ENCODE results near the gene MR1. TPM values are rescaled to one million over a fixed set of nuclear protein-coding genes. Genes with fewer than 3 reads are reported as not detected.
A peak's percentile ranks its signal among the peaks of the same experiment; 100 is the strongest.

The MR1 gene
- total RNA-seq: 10 to 100 TPM; 10.5 to 12.0 TPM
- long read RNA-seq, full-length matches to known transcripts: 8 of 11 reads
- long read RNA-seq, partial matches to known transcripts: 0 of 11 reads
- long read RNA-seq, other reads (novel, unspliced or antisense): 3 of 11 reads

DNA sequence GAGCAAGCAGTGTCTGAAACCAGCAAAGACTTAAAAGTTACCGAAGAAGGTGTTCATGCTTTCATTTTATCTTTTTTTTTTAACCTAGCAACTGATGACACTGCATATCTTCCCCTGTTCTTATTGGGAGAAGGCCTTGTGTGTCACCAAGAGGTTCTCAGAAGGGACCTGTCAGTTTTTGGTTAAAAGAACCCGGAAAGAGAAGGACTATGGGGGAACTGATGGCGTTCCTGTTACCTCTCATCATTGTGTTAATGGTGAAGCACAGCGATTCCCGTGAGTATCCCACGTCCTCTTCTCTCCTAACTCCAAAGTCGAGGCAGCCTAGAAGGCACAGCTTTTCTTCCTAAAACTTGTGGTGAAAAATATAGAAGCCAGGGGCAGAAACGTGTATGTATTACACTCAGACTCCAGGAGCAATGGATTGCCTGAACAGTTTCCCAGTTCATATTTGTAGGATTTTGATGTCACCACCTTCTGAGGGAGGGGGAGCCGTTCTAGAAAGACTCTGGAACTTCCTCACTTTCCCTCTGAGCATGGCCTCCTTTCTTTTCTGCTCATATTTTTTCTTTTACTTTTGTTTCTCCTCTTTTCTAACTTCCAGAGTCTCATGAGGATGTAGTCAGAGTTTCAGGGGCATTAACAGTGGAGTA, at the start of gene MR1:
Gene MR1, plus strand, starts transcription at position 185 of the 653 bp plus-strand sequence. Its CDS starts 25 bp downstream, at position 210.
- ATAC-seq (peak; percentile 95), DNase-seq (no peak)
- intact Hi-C loops (cut with DNase I): loop anchor here (10.0 kb wide), 2 partner anchors 51 to 111 kb away; partner anchors contain the start of gene IER5 (in 1 of the 2)

DNA sequence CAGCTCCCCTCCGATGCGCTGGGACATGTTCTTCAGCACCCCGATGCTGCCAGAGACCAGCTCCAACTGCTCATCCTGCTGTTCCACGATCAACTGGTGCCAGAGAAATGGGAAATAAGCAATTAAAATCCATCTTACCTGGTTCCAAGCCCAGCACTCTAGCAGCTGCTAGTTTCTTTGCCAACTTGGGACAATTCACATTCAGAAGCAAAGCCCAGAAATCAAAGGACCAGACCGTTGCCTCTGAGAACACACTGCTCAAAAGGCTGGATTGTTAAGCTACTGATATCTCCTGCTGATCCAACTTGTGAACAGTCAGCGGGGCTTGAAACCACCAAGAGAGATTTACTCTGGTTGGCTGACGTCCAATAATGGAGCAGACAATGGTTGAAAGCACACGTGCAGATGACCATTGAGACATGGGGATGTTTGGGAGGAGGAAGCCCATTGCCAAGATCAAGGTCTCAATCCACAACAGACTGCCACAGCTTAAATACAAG, 45.5 kb upstream of the MR1 start:
- intact Hi-C loops (cut with DNase I): no loop called here
- ATAC-seq (no peak), DNase-seq (no peak)

DNA sequence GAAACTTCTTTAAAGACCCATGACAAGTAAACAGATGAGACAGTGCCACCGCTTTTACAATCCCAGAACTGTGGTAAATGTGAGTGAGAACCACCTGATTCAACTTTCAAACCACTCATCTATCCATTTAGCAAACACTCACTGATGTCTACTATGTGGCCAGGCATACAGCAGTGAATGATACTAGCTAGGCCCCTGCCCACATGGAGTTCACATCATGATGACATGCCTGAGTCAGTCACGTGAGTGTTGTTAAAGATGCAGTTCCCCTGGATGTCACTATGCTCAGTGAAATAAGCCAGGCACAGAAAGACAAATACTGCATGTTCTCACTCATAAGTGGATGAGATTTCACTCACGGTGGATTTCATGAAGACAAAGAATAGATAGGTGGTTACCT, 39.5 kb upstream of the MR1 start:
- intact Hi-C loops (cut with DNase I): no loop called here
- ATAC-seq (peak in 1 of 2 donors; percentile 38), DNase-seq (no peak)

DNA sequence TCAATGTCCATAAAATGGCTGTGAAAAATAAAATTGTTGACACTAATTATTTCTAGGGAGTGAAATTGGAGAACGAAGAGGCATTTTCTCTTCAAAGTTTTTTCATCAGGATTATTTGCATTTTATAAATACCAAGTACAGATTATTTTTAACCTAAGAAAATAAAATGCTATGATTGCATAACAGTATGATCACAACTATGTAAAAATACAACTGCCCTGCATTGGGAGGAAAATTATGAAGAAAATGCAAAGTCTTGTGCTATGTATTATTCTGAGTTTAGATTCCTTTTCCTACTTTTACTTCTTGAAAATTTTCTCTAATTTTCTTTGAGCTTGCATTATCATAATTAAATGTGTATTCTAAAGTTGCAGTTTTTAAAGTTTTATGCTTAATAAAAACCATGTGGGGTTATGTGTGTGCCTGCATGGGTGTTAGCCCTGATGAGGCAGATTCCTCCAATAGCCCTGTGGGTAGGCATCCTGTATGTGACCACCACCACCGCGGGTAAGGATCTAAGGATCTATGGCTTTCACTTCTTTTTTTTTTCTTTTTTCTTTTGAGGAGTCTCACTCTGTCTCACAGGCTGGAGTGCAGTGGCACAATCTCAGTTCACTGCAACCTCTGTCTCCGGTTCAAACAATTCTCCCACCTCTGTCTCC, 35.8 kb upstream of the MR1 start:
- DNase-seq (no peak), ATAC-seq (no peak)
- intact Hi-C loops (cut with DNase I): no loop called here

- intact Hi-C loops (cut with DNase I): no loop called here
- DNase-seq: no peak
- no peak for ATAC-seq
Measured at GRCh38 chr1:181001091-181001780, 32.5 kb upstream of the MR1 start.

- intact Hi-C loops (cut with DNase I): no loop called here
- no peak for ATAC-seq
Measured at GRCh38 chr1:181002582-181003172, 31.1 kb upstream of the MR1 start.

DNA sequence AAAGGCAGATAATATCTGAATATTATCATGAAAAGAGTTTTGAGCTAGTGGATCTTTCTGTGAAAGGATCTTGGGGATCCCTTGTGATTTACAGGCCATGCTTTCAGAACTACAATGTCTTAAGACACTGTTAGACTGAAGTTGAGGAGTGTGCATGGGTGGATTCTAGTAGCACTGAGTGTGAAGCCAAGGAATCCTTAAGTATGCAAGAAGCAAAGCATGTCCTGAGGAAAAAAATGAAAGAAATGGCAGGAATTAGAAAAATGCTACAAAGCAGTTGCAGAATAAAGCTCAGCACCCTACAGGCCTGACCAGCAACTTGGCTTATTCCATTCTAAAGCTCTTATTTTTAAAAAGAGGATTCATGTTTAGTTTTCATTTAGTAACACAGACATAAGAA, 23.0 kb upstream of the MR1 start:
- intact Hi-C loops (cut with DNase I): no loop called here
- DNase-seq: no peak

More at GRCh38 chr1:181002582-181003172, 31.1 kb upstream of the MR1 start:
- no peak for DNase-seq

DNA sequence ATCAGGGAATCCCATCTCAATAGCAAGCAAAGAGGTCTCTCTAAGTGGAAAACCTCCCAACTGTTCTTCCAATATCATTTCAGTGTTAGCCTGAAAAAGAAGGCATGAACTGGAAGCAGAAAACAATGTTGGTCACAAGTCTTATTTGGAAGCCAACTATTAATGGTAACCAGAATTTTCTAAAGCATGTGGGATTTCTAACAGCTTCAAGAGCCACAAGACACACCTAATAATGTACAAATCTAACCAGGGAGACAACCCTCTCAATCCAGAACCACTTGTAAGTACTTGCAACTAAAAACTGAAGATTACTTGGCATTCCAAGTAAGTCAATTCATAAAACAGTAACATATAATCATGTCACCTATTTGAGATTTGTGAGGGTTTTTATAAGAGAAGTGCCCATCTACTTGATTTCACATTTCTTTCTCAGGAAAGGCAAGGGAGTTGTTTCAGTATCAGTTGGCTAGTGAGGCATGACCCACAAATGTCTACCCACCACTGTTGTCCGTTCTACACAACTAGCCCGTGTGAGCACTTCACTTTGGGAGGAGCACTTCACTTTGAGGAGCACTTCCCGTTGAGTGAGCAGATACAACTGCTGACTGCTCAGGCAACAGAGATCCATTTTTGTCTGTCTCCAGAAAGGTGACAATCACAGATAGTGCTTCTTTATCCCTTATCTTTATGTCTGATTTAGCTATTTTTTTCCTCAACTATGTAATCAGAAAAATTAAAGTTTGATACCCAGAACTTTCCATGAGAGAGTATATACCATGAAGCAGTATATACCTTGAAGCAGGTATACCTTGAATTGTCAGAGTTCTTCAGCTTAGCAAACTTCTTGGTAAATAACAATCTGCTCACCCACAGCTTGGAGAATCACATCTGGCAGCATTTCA, 22.2 kb upstream of the MR1 start:
- DNase-seq: no peak
- ATAC-seq: no peak
- intact Hi-C loops (cut with DNase I): no loop called here

More for the DNA sequence above, 23.0 kb upstream of the MR1 start:
- ATAC-seq: no peak

DNA sequence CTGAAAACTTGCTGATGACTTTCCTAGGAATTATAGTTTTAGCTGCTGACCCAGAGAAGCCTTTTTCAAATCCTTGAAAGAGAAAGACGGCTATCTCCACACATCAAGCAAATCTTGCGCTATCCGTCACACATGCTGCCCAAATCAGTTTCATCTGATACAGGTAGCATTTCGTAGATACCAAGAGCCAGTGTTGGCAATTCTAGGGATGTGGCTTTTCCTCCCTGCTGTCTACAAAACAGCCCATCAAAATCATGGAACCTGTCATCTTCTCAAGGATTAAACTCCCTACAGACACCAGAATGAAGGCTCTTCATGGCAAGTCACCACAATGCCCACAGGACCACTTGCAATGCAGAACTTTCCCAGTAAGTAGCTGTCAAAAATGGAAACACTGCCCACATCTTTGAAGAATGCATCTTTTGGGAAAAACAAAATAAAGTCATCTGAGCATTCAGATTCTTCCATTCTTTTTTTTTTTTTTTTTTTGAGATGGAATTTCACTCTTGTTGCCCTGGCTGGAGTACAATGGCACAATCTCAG, 21.5 kb upstream of the MR1 start:
- DNase-seq (no peak), ATAC-seq (no peak)
- intact Hi-C loops (cut with DNase I): no loop called here

- peak in 1 of 2 donors; percentile 51 for ATAC-seq
- intact Hi-C loops (cut with DNase I): no loop called here
- DNase-seq: no peak
Measured at GRCh38 chr1:181013144-181013543, 20.6 kb upstream of the MR1 start.

- no peak for ATAC-seq
Measured at GRCh38 chr1:181014477-181015250, 19.1 kb upstream of the MR1 start.

DNA sequence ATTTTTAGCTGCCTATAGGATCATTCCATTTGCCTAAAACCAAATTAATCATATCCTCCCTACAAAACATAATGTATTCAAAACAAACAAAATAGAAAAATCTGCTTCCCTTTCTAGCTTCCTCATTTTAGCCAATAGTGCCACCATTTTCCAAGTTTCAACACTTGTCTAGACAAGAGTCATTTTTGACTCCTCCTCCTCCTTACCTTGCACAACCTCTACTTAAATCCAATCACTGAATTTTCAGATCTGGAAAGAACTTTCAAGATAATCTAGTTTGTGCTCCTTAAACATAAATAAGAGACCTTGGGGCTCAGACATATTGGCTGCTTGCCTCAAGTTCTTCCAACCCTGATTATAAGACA, 18.6 kb upstream of the MR1 start:
- DNase-seq (no peak), ATAC-seq (no peak)
- intact Hi-C loops (cut with DNase I): no loop called here

More at GRCh38 chr1:181014477-181015250, 19.1 kb upstream of the MR1 start:
- intact Hi-C loops (cut with DNase I): no loop called here
- no peak for DNase-seq

DNA sequence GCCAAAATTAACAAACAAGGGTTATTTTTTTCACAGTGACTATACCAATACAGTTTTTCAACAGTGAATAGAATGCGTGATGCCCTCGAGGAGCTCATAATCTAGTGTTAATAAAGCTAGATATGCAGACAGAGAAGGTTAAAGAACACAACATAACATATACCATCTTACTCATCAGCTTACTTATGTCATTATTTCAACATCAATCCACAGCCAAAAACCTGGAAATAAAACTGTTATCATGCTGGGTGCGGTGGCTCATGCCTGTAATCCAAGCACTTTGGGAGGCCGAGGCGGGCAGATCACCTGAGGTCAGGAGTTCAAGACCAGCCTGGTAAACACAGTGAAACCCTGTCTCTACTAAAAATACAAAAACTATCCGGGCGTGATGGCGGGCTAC, 17.2 kb upstream of the MR1 start:
- DNase-seq: no peak
- intact Hi-C loops (cut with DNase I): no loop called here
- ATAC-seq: no peak

- ATAC-seq: no peak
- intact Hi-C loops (cut with DNase I): no loop called here
- DNase-seq: no peak
Measured at GRCh38 chr1:181018901-181019681, 14.7 kb upstream of the MR1 start.

GRCh38 chr1:181021159-181021558, 12.6 kb upstream of the MR1 start:
- ATAC-seq: no peak
- intact Hi-C loops (cut with DNase I): loop anchor here in 1 of 2 donors (5.0 kb wide), 1 partner anchor 121 kb away; no protein-coding TSS in a partner anchor

GRCh38 chr1:181021811-181022434, 11.9 kb upstream of the MR1 start:
- ATAC-seq (peak; percentile 62 to 79), DNase-seq (peak; percentile 73)
- intact Hi-C loops (cut with DNase I): loop anchor here in 1 of 2 donors (5.0 kb wide), 1 partner anchor 120 kb away; no protein-coding TSS in a partner anchor

More at GRCh38 chr1:181021159-181021558, 12.6 kb upstream of the MR1 start:
- no peak for DNase-seq
